Measurements from ENCODE around the gene ARHGEF19.
"Not testable (repeated sequence)": the region's sequence is repeated elsewhere in the genome, so short reads cannot be mapped to it uniquely, and the experiment has no call there.

ARHGEF19 gene

GRCh38 chr1:16212251-16212961, at the start of gene ARHGEF19:
ARHGEF19 (minus strand) TSS chr1:16212652; CDS start chr1:16209054, 3,598 bp downstream.
- H3K4me3 ChIP-seq (ENCODE audit: low read length in 2 of 2), result no peak within 1 kb of the TSS
- no peak within 1 kb of the TSS for H3K9ac ChIP-seq (ENCODE audit: low read length in 2 of 2)
- no peaks in the 10 kb centered on the region for H3K9me3 ChIP-seq (ENCODE audit: control insufficient read depth in 2 of 2, low read length in 2 of 2)
- H3K36me3 ChIP-seq (ENCODE audit: control insufficient read depth in 2 of 2, insufficient read depth in 2 of 2, low read length in 2 of 2), result no peaks in the 10 kb centered on the region
- peaks cover 19% of the 10 kb centered on the region for H3K4me1 ChIP-seq (ENCODE audit: control insufficient read depth, insufficient read depth, low read length)
- no peaks in the 10 kb centered on the region for H3K27me3 ChIP-seq (ENCODE audit: control insufficient read depth in 1 of 2, insufficient read depth in 2 of 2, low read length in 2 of 2)
- no peak within 1 kb of the TSS for H3K27ac ChIP-seq (ENCODE audit: low read length)

GRCh38 chr1:16262067-16262466, 49.6 kb upstream of the ARHGEF19 start:
- H3K4me3 ChIP-seq (ENCODE audit: low read length in 2 of 2), result no peak overlapping the region
- no peaks in the 10 kb centered on the region for H3K9me3 ChIP-seq (ENCODE audit: control insufficient read depth in 2 of 2, low read length in 2 of 2)
- no peaks in the 10 kb centered on the region for H3K4me1 ChIP-seq (ENCODE audit: control insufficient read depth, insufficient read depth, low read length)
- peaks cover 0 to 2% of the 10 kb centered on the region in 2 donors for H3K36me3 ChIP-seq (ENCODE audit: control insufficient read depth in 2 of 2, insufficient read depth in 2 of 2, low read length in 2 of 2)
- H3K27me3 ChIP-seq (ENCODE audit: control insufficient read depth in 1 of 2, insufficient read depth in 2 of 2, low read length in 2 of 2), result no peaks in the 10 kb centered on the region
- H3K27ac ChIP-seq (ENCODE audit: low read length), result no peak overlapping the region
- no peak overlapping the region for H3K9ac ChIP-seq (ENCODE audit: low read length in 2 of 2)

DNA sequence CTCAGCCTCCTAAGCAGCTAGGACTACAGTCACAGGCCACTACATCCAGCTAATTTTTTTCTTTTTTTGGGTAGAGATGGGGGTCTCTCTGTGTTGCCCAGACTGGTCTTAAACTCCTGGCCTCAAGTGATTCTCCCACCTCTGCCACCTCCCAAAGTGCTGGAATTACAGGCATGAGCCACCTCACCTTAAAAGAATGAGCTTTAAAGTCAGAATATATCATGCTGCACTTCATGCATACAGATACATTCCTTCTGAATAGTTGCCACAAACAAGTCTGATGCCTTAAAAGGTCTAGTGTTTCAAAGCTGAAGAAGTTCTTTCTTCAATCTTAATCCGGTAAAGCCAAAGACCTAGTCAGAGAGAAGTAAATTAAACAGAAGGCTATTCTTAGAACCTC, 48.4 kb upstream of the ARHGEF19 start:
- Histone ChIP-seq H3K27me3 (ENCODE audit: control insufficient read depth in 1 of 2, insufficient read depth in 2 of 2, low read length in 2 of 2) (no peaks in the 10 kb centered on the region), H3K4me1 (ENCODE audit: control insufficient read depth, insufficient read depth, low read length) (no peaks in the 10 kb centered on the region), H3K27ac (ENCODE audit: low read length) (no peak overlapping the region), H3K9ac (ENCODE audit: low read length in 2 of 2) (no peak overlapping the region), H3K36me3 (ENCODE audit: control insufficient read depth in 2 of 2, insufficient read depth in 2 of 2, low read length in 2 of 2) (peaks cover 4 to 5% of the 10 kb centered on the region in 2 donors), H3K4me3 (ENCODE audit: low read length in 2 of 2) (no peak overlapping the region), H3K9me3 (ENCODE audit: control insufficient read depth in 2 of 2, low read length in 2 of 2) (no peaks in the 10 kb centered on the region)

DNA sequence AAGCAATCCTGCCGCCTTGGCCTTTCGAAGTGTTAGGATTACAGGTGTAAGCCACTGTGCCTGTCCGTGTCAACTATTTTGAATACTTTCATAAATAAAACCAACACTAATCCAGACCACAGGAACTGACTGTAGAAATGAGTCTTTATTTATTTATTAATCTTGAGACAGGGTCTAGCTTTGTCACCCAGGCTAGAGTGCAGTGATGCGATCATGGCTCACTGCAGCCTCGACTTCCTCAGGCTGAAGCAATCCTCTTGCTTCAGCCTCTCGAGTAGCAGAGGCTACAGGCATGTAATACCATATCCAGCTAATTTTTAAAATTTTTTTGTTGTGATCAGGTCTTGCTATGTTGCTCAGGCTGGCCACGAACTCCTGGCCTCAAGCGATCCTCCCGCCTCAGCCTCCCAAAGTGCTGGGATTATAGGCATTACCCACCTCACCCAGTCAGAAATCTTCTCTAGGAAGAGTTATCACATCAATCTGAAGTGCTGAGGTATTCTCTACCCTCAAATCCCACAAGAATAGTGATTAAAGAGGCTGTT, 46.2 kb upstream of the ARHGEF19 start:
- Histone ChIP-seq H3K4me3 (ENCODE audit: low read length in 2 of 2) (no peak overlapping the region), H3K27ac (ENCODE audit: low read length) (no peak overlapping the region), H3K9me3 (ENCODE audit: control insufficient read depth in 2 of 2, low read length in 2 of 2) (no peaks in the 10 kb centered on the region), H3K4me1 (ENCODE audit: control insufficient read depth, insufficient read depth, low read length) (no peaks in the 10 kb centered on the region), H3K36me3 (ENCODE audit: control insufficient read depth in 2 of 2, insufficient read depth in 2 of 2, low read length in 2 of 2) (peaks cover 19 to 21% of the 10 kb centered on the region in 2 donors), H3K9ac (ENCODE audit: low read length in 2 of 2) (no peak overlapping the region), H3K27me3 (ENCODE audit: control insufficient read depth in 1 of 2, insufficient read depth in 2 of 2, low read length in 2 of 2) (no peaks in the 10 kb centered on the region)

DNA sequence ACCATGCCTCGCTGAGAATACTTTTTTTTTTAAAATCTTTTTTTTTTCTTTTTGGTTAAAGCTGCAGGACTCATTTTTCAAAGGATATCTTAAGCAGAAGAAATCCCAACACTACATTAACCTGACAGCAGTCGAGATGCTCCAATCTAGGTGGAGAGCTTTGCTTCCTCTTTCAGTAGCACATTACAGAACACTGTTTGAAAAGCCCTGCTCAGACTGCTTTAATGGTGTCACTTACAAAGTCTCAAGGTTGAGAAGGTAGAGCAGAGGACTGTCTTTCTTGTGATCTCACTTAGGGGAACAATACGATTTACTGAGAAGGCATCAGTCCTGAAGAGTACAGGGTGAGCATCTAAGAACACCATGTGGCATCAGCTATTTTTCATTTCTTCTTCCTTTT, 45.5 kb upstream of the ARHGEF19 start:
- H3K4me1 ChIP-seq (ENCODE audit: control insufficient read depth, insufficient read depth, low read length), result no peaks in the 10 kb centered on the region
- no peak overlapping the region for H3K27ac ChIP-seq (ENCODE audit: low read length)
- no peaks in the 10 kb centered on the region for H3K9me3 ChIP-seq (ENCODE audit: control insufficient read depth in 2 of 2, low read length in 2 of 2)
- no peaks in the 10 kb centered on the region for H3K27me3 ChIP-seq (ENCODE audit: control insufficient read depth in 1 of 2, insufficient read depth in 2 of 2, low read length in 2 of 2)
- no peak overlapping the region for H3K9ac ChIP-seq (ENCODE audit: low read length in 2 of 2)
- H3K4me3 ChIP-seq (ENCODE audit: low read length in 2 of 2), result no peak overlapping the region
- peaks cover 22 to 26% of the 10 kb centered on the region in 2 donors for H3K36me3 ChIP-seq (ENCODE audit: control insufficient read depth in 2 of 2, insufficient read depth in 2 of 2, low read length in 2 of 2)

GRCh38 chr1:16257556-16257955, 45.1 kb upstream of the ARHGEF19 start:
- not testable (repeated sequence) for H3K9me3 ChIP-seq (ENCODE audit: control insufficient read depth in 2 of 2, low read length in 2 of 2); H3K4me3 ChIP-seq (ENCODE audit: low read length in 2 of 2); H3K4me1 ChIP-seq (ENCODE audit: control insufficient read depth, insufficient read depth, low read length); H3K27me3 ChIP-seq (ENCODE audit: control insufficient read depth in 1 of 2, insufficient read depth in 2 of 2, low read length in 2 of 2); H3K27ac ChIP-seq (ENCODE audit: low read length); H3K9ac ChIP-seq (ENCODE audit: low read length in 2 of 2)
- H3K36me3 ChIP-seq (ENCODE audit: control insufficient read depth in 2 of 2, insufficient read depth in 2 of 2, low read length in 2 of 2), result peaks cover 24 to 27% of the 10 kb centered on the region in 2 donors

GRCh38 chr1:16256478-16256877, 44.0 kb upstream of the ARHGEF19 start:
- H3K9me3 ChIP-seq (ENCODE audit: control insufficient read depth in 2 of 2, low read length in 2 of 2), result no peaks in the 10 kb centered on the region
- H3K4me1 ChIP-seq (ENCODE audit: control insufficient read depth, insufficient read depth, low read length), result no peaks in the 10 kb centered on the region
- no peak overlapping the region for H3K4me3 ChIP-seq (ENCODE audit: low read length in 2 of 2)
- peaks cover 29 to 38% of the 10 kb centered on the region in 2 donors for H3K36me3 ChIP-seq (ENCODE audit: control insufficient read depth in 2 of 2, insufficient read depth in 2 of 2, low read length in 2 of 2)
- no peak overlapping the region for H3K27ac ChIP-seq (ENCODE audit: low read length)
- no peak overlapping the region for H3K9ac ChIP-seq (ENCODE audit: low read length in 2 of 2)
- H3K27me3 ChIP-seq (ENCODE audit: control insufficient read depth in 1 of 2, insufficient read depth in 2 of 2, low read length in 2 of 2), result no peaks in the 10 kb centered on the region

GRCh38 chr1:16254263-16254928, 41.9 kb upstream of the ARHGEF19 start:
- no peak overlapping the region for H3K4me3 ChIP-seq (ENCODE audit: low read length in 2 of 2)
- no peaks in the 10 kb centered on the region for H3K27me3 ChIP-seq (ENCODE audit: control insufficient read depth in 1 of 2, insufficient read depth in 2 of 2, low read length in 2 of 2)
- peaks cover 13% of the 10 kb centered on the region for H3K4me1 ChIP-seq (ENCODE audit: control insufficient read depth, insufficient read depth, low read length)
- peaks cover 38 to 47% of the 10 kb centered on the region in 2 donors for H3K36me3 ChIP-seq (ENCODE audit: control insufficient read depth in 2 of 2, insufficient read depth in 2 of 2, low read length in 2 of 2)
- H3K9me3 ChIP-seq (ENCODE audit: control insufficient read depth in 2 of 2, low read length in 2 of 2), result no peaks in the 10 kb centered on the region
- H3K9ac ChIP-seq (ENCODE audit: low read length in 2 of 2), result no peak overlapping the region
- no peak overlapping the region for H3K27ac ChIP-seq (ENCODE audit: low read length)

DNA sequence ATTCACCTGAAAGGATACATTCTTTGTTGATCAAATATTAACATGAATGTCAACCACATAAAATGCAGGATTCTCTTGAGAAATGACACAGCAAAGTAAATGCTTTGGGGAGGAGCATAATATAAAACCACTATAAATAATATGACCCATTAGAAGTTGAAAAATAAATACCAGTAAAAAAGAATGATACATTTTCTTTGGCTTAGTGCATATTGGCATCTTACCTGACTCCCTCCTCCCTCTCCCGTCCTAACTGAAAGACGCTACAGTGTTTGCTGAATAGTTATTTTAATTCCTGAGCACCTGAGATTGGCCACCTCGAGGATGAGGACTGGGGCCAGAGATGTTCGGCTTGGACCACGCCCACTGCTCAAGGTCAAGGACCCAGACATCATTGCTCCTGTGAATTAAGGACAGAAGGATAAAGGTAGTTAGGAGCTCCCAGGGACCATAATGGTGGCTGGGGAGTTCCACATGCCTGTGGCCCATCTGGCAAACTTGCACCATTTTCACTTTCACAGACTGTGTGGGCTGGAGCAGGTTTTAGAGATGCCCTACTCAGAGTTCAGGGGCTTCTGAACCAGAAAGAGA, 41.0 kb upstream of the ARHGEF19 start:
- H3K27ac ChIP-seq (ENCODE audit: low read length), result no peak overlapping the region
- no peak overlapping the region for H3K9ac ChIP-seq (ENCODE audit: low read length in 2 of 2)
- H3K4me3 ChIP-seq (ENCODE audit: low read length in 2 of 2), result no peak overlapping the region
- no peaks in the 10 kb centered on the region for H3K27me3 ChIP-seq (ENCODE audit: control insufficient read depth in 1 of 2, insufficient read depth in 2 of 2, low read length in 2 of 2)
- no peaks in the 10 kb centered on the region for H3K9me3 ChIP-seq (ENCODE audit: control insufficient read depth in 2 of 2, low read length in 2 of 2)
- peaks cover 38 to 47% of the 10 kb centered on the region in 2 donors for H3K36me3 ChIP-seq (ENCODE audit: control insufficient read depth in 2 of 2, insufficient read depth in 2 of 2, low read length in 2 of 2)
- H3K4me1 ChIP-seq (ENCODE audit: control insufficient read depth, insufficient read depth, low read length), result peaks cover 22% of the 10 kb centered on the region

GRCh38 chr1:16252912-16253311, 40.5 kb upstream of the ARHGEF19 start:
- Histone ChIP-seq H3K27ac (ENCODE audit: low read length) (no peak overlapping the region), H3K4me3 (ENCODE audit: low read length in 2 of 2) (no peak overlapping the region), H3K4me1 (ENCODE audit: control insufficient read depth, insufficient read depth, low read length) (peaks cover 27% of the 10 kb centered on the region), H3K27me3 (ENCODE audit: control insufficient read depth in 1 of 2, insufficient read depth in 2 of 2, low read length in 2 of 2) (no peaks in the 10 kb centered on the region), H3K9me3 (ENCODE audit: control insufficient read depth in 2 of 2, low read length in 2 of 2) (no peaks in the 10 kb centered on the region), H3K36me3 (ENCODE audit: control insufficient read depth in 2 of 2, insufficient read depth in 2 of 2, low read length in 2 of 2) (peaks cover 38 to 47% of the 10 kb centered on the region in 2 donors), H3K9ac (ENCODE audit: low read length in 2 of 2) (no peak overlapping the region)

Data from stomach smooth muscle (tissue), 2 donors.